Esophagus squamous epithelium (tissue), 4 donors: Measurements from ENCODE around the gene PLAC9.

ENCODE experiments used
- CTCF ChIP-seq, 6 experiments: fragments of 450-650 bp in 4 of 6; fragments of 200-600 bp in 2 of 6; sonication (generic) in 2 of 6; IDR thresholded peaks; one replicate each; pipeline ENCODE4 v1.5.1; 2016 to 2019; ENCODE audit warnings: antibody characterized with exemption in 6 of 6, mild to moderate bottlenecking in 4 of 6, moderate library complexity in 4 of 6
- POLR2A ChIP-seq, 4 donors: fragments of 450-650 bp; IDR thresholded peaks; one replicate each; pipeline ENCODE4 v1.6.1; 2017; ENCODE audit warnings: antibody characterized with exemption in 4 of 4, mild to moderate bottlenecking in 4 of 4, moderate library complexity in 3 of 4

GRCh38 chr10:80187465-80188409 lies 55.2 kb downstream of the PLAC9 start:
- no peak for TF ChIP-seq CTCF (IDR thresholded peaks at IDR 0.05)
- TF ChIP-seq POLR2A (IDR thresholded peaks at IDR 0.05), result no peak
